Esophagus mucosa (tissue), 1 donor: ENCODE data around the gene CMAS. TPM values are rescaled to one million over a fixed set of nuclear protein-coding genes. Genes with fewer than 3 reads are reported as not detected.

Experiments
- total RNA-seq: library from RNA; stranded (reverse); gene quantifications from one replicate; pipeline ENCODE4 v1.2.4, GENCODE V29; 2023
- donor health status: DM: yes; HTN: yes; CAD: no.

The CMAS gene
- total RNA-seq, 1 donor from 2014 or later = 51.1 TPM

Other genes starting within 250 kb of the CMAS start
- gene ABCC9, start 104.8 kb upstream of the CMAS start, total RNA-seq = 3.0 TPM